Measurements from ENCODE around the gene RPTOR. TPM values are rescaled to one million over a fixed set of nuclear protein-coding genes. Genes with fewer than 3 reads are reported as not detected.

Gene RPTOR
- total and polyA plus RNA-seq, 10 of the 15 experiments (the other 5 are each of a cell fraction or from before 2014, with no cell fraction given): 0.18 to 32.1 (median 7.8) TPM

DNA sequence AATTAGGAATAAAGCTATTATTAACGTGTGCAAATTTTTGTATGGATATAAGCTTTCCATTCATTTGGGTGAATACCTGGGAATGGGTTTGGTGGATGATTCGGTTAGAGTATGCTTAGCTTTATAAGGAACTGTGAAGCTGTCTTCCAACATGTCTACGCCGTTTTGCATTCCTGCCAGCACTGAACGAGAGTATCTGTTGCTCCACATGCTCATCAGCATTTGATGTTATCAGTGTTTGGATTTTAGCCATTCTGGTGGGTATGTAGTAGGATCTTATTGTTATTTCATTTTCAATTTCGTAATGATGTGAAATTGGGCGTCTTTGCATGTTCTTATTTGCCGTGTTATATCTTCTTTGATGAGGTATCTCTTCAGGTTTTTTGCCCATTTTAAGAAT is 168.0 kb downstream of the RPTOR start:
- no peak overlapping the region for H3K4me2 ChIP-seq (ENCODE audit: control insufficient read depth, insufficient read depth)
- H3K9me3 ChIP-seq (replicated peaks; ENCODE audit: control insufficient read depth, insufficient read depth, low read length): no peaks in the 10 kb centered on the region
- SMC1A ChIA-PET (ENCODE audit: uncharacterized antibody, unreplicated experiment): no interaction called here
- no peak overlapping the region for H3K9ac ChIP-seq (ENCODE audit: control insufficient read depth, insufficient read depth, low read length)
- no peak overlapping the region for H2AFZ ChIP-seq (ENCODE audit: control insufficient read depth, low read depth, low read length)
- no peaks in the 10 kb centered on the region; the same call in 1 of the 2 replicates for H4K20me1 ChIP-seq (ENCODE audit: control insufficient read depth, insufficient read depth)
- RAD21 ChIA-PET (ENCODE audit: unreplicated experiment): no interaction called here
- no peak overlapping the region for H3K27ac ChIP-seq (ENCODE audit: control insufficient read depth, insufficient read depth)
- BruUV-seq (replicated peaks): no TSS peak
- DNase-seq (ENCODE audit: low read depth, low spot score): no peak
- TF ChIP-seq IKZF2 (IDR thresholded peaks at IDR 0.05): no peak
- TF ChIP-seq ZNF24 (IDR thresholded peaks at IDR 0.05): no peak
- no peak for TF ChIP-seq SMAD5 (IDR thresholded peaks at IDR 0.05; ENCODE audit: low read depth)
- TF ChIP-seq REST (IDR thresholded peaks at IDR 0.05; ENCODE audit: low read depth, low read length): no peak
- no peak for TF ChIP-seq ZNF384 (IDR thresholded peaks at IDR 0.05; ENCODE audit: borderline replicate concordance, low read depth, low read length)
- TF ChIP-seq HDGF (IDR thresholded peaks at IDR 0.05): no peak
- TF ChIP-seq BHLHE40 (IDR thresholded peaks at IDR 0.05; ENCODE audit: borderline replicate concordance in 1 of 2, low read depth in 2 of 2, low read length in 1 of 2): no peak
- TF ChIP-seq, protein P1, sequence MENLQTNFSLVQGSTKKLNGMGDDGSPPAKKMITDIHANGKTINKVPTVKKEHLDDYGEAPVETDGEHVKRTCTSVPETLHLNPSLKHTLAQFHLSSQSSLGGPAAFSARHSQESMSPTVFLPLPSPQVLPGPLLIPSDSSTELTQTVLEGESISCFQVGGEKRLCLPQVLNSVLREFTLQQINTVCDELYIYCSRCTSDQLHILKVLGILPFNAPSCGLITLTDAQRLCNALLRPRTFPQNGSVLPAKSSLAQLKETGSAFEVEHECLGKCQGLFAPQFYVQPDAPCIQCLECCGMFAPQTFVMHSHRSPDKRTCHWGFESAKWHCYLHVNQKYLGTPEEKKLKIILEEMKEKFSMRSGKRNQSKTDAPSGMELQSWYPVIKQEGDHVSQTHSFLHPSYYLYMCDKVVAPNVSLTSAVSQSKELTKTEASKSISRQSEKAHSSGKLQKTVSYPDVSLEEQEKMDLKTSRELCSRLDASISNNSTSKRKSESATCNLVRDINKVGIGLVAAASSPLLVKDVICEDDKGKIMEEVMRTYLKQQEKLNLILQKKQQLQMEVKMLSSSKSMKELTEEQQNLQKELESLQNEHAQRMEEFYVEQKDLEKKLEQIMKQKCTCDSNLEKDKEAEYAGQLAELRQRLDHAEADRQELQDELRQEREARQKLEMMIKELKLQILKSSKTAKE (IDR thresholded peaks at IDR 0.05; ENCODE audit: low read depth, poor library complexity, severe bottlenecking): no peak
- no peak for TF ChIP-seq SREBF2 (IDR thresholded peaks at IDR 0.05; ENCODE audit: low read length)
- TF ChIP-seq ETV6 (conservative IDR thresholded peaks at IDR 0.05 in 1 of 2, IDR thresholded peaks at IDR 0.05 in 1 of 2; ENCODE audit: borderline replicate concordance in 1 of 2, low read depth in 1 of 2): no peak
- no peak for TF ChIP-seq MEF2B (IDR thresholded peaks at IDR 0.05; ENCODE audit: partially characterized antibody, poor library complexity, severe bottlenecking)
- TF ChIP-seq, protein P2, sequence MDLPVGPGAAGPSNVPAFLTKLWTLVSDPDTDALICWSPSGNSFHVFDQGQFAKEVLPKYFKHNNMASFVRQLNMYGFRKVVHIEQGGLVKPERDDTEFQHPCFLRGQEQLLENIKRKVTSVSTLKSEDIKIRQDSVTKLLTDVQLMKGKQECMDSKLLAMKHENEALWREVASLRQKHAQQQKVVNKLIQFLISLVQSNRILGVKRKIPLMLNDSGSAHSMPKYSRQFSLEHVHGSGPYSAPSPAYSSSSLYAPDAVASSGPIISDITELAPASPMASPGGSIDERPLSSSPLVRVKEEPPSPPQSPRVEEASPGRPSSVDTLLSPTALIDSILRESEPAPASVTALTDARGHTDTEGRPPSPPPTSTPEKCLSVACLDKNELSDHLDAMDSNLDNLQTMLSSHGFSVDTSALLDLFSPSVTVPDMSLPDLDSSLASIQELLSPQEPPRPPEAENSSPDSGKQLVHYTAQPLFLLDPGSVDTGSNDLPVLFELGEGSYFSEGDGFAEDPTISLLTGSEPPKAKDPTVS (IDR thresholded peaks at IDR 0.05; ENCODE audit: low read depth, low read length): no peak
- no peak for TF ChIP-seq CBX5 (IDR thresholded peaks at IDR 0.05; ENCODE audit: low read depth)
- no peak for TF ChIP-seq PBX3 (IDR thresholded peaks at IDR 0.05; ENCODE audit: insufficient replicate concordance, low read depth, low read length)
- no peaks in the 10 kb centered on the region for H3K4me1 ChIP-seq (ENCODE audit: control insufficient read depth, insufficient read depth, low read length)
- intact Hi-C loops (cut with micrococcal nuclease; ENCODE audit: unreplicated experiment): no loop called here
- POLR2A ChIA-PET: no interaction called here
- WGBS (ENCODE audit: insufficient coverage, insufficient replicate concordance, low lambda C conversion rate, missing lambda C conversion rate): 93% methylated on average over 8 of the region's 8 CpGs
- H3K4me3 ChIP-seq: no peak overlapping the region
- H3K27me3 ChIP-seq (replicated peaks in 1 of 2; ENCODE audit: control insufficient read depth in 2 of 2, insufficient read depth in 2 of 2, low read length in 1 of 2): no peaks in the 10 kb centered on the region
- CTCF ChIA-PET: no interaction called here
- in situ Hi-C loops (cut with MboI): no loop called here
- ATAC-seq: no peak
- H3K79me2 ChIP-seq (ENCODE audit: control insufficient read depth, insufficient read depth, low read length): no peaks in the 10 kb centered on the region
- FAIRE-seq: no peak
- peaks cover 0 to 3% of the 10 kb centered on the region in 2 experiments; a peak in 3 of 4 replicates for H3K36me3 ChIP-seq (ENCODE audit: control insufficient read depth in 2 of 2, insufficient read depth in 2 of 2, low read length in 1 of 2)
